GM21737 (cell line): Measurements from ENCODE around the gene SLC22A16.

ENCODE experiments used
- ATAC-seq: cut with Tn5 transposase; IDR thresholded peaks from one replicate; pipeline ENCODE4 v1.9.1; 2021; ENCODE audit warnings: mild to moderate bottlenecking, moderate library complexity; ENCODE audit not compliant: unreplicated experiment

Gene SLC22A16

DNA sequence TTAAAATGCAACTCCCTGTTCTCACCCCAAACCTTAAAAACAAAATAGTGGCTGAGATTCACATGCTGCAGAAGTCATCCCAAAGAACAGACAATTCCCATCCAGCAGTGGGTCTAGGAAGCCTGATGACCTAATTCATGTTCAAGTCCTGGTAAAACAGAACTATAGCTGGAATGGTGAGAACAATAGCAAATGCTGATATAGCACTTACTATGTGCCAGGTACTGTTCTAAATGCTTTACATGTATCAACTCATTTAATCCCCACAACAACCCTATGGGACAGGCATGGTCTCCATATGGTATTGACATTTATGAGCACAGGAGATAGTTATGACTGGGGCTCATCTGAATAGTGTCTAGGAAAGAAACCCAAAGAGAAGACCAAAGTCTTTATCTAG lies 66.6 kb downstream of the SLC22A16 start:
- no peak for ATAC-seq

DNA sequence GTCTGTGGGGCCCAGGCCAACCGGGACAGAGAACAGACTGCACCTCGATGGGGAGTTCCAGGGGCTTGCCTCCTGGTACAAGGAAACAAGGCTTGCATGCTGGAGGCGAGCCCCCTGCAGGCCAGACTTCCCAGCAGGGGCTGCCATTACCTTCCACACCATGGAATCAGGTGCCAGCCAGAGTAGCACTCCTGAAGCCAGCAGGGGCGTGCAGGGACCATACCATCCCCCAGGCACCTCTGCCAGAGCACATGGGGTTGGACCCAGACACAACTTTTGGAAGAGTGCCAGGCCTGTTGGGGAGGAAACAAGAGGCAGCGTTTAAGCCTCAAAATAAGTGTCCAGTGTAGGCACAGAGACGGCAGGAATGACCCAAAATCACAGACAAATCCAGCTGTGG lies 67.5 kb downstream of the SLC22A16 start:
- ATAC-seq, result no peak

DNA sequence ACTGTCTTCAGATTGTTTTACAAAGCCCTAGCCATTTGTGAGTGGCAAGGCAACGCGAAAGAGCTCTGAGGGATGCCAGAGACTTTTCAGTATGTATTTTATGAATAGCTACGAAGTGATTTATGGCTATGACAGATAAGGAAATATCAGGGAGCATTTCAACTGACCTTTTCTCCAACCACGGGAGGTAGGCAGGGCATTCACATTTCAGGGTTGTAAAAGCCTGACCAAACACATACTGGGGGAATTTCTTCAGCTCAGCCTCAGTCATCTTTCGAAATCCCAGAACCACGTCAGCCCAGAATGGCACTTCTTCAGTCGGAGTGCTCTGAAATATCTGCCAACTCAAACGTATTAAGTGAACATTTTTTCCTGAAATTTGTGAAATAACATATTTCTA lies 71.8 kb downstream of the SLC22A16 start:
- ATAC-seq, result no peak

DNA sequence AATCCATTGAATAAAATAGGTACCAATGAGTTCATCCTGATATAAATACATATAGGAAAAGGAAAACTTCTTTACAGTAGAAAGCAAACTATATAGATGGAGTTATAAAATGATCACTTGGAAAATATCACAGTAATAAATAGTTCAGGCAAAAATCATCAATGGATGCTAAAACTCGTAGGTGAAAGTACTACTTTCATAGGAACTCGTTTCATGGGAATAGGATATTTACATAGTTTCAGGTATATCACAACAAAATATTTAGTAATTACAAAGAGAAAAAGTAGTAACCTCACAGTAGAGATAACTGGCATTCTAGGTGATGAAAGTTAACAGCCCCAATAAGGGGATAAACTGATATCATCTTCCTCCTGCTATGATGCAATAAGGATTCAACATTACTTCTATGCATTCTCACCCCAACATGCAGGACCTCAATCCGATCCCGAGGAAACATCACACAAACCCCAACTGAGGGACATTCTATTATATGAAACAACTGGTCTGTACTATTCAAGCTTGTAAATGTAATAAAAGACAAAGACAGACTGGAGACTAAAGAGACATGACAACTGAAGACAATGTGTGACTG lies 74.7 kb downstream of the SLC22A16 start:
- no peak for ATAC-seq

DNA sequence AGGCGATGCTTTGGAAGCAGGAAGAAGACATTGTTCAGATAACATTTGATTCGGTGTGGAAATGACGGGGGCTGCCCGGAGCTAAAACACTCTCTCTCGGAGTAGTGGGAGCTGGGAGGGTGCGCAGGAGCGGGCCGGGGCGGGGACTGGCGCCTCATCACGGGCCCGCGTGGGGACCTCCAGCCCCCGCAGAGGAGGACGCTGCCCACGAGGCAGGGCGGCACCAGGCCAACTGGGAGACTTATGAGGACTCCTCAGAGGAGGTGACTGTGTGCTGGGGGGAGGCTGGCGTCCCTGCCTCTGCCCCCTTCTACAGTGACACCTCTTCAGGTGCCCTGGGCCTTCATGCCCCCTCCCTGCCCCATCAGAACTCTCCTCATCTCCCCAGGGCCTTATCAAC lies 76.2 kb downstream of the SLC22A16 start:
- no peak for ATAC-seq

DNA sequence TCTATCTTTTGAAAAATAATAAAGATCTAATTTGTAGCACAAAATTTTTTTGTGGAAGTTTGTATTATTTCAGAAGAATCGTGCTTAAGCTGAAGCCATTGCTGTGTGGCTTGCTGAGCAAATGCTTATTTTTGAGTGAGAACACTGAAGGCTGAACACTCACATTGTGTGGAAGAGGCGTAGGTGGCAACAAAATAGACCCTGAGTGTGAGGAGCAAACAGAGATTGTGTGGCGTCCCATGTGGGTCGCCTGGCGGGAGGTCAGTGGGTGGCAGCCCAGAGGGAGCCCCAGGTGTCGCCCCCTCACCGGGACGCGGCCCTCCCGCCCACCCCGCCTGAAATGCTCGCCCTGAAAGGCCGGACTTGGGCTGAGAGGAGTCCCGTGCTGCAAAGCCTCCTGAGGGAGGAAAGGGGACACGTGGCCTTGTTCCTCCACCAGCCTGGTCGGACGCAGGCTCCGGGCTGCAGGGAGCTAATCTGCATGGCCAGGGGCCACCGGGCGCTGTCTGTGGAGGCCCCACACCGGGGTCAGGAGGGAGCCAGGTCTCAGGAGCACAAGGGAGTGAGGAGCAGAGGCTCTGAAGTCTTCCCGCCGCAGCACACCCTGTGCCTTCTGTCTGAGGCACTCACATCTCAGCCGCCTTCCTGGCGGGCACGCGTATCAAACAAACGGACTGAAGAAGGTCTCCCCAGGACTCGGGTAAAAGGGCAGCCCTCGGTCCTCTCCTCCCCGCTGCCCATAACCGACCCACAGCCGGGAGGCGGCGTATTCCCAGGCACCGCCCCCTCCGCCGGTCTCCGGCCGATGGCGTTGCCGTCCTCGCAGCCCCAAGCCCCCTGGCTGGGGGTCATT lies 77.0 kb downstream of the SLC22A16 start:
- ATAC-seq, result no peak

DNA sequence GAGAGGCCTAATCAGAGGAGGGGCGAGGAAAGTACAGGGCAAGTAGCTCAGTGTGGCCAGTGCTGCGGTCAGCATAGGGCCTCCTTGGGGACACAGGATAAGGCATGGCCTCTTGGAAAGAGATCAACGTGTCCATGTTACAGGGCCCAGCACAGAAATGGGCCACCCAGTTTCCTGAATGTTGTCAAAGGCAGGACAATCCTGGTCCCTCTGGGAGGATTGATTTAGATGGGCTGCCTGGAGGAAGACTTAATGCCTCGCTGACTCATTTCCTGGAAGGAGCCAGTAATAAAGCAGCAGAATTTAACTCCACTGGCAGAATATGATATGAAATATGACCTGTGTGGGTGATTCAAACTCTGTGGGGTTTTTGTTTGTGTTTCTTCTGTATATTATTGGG lies 77.6 kb downstream of the SLC22A16 start:
- ATAC-seq, result no peak

DNA sequence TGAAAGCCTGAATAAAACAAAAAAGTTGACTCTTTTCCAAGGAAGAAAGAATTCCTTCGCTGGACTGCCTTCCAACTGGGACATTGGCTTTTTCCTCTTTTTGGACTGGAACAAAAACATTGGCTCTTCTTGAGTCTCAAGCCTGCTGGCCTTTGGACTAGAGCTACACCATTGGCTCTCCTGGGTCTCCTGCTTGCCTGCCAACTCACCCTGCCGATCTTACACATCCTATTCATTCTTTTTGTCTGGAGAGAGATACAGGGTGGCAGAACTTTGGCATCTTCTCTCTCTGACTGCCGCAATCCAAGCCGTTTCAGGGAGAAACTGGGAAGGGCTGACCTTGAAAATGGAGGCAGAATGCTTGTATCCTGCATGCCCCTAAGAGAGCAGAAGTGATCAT lies 81.2 kb downstream of the SLC22A16 start:
- no peak for ATAC-seq

DNA sequence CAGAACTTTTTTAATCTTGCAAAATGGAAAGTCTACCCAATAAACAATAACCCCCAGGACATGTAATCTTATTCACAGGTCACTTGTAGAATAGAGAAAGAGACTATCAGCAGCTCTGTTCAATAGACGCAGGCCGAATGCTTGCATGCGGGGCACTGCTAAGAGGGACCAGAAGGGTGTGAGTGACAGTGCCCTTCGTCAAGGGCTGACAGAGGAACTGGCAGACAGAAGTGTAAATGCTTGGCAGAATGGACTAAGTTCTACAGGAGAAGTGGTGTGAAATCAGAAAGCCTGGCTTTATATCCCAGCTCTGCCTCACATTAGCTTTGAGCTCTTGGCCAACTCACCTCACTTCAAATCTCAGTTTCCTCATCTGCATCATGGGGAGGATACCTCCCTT lies 82.0 kb downstream of the SLC22A16 start:
- ATAC-seq, result no peak

DNA sequence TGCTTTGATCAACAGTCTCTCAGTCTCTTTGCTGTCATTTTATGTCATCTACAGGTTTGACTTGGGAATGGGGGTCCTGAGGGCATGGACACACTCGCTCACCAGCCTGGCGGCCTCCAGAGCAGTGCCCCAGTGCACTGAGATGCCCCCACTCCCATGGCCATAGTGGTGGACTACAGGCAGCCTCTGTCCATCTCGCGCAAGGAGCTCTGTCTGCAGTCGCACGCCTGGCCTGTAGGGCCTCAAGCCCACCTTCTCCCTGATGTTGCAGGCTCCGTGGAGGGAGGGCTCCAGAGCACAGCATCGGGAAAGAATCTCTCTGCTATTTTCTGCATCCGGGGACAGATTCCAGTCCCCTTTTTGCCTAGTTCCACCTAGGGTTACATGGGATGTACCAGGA lies 83.7 kb downstream of the SLC22A16 start:
- no peak for ATAC-seq

DNA sequence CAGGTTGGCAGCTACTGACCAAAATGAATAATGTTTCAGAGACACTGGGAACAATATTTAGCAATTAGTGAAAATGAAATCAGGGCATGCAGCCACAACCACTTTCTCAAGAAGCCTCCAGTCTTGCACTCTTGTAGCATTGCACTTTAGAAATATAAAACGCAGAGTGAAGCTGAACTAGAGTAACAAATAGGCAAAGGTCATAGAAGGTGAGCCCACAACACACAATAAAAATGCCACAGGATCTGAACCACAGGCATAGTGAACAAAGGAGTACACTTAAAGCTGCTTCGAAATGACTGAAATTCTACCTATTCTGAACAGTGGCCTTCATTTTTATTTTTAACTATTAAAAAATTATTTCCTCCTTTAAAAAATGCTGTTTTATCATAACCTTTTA lies 86.0 kb downstream of the SLC22A16 start:
- ATAC-seq, result no peak

DNA sequence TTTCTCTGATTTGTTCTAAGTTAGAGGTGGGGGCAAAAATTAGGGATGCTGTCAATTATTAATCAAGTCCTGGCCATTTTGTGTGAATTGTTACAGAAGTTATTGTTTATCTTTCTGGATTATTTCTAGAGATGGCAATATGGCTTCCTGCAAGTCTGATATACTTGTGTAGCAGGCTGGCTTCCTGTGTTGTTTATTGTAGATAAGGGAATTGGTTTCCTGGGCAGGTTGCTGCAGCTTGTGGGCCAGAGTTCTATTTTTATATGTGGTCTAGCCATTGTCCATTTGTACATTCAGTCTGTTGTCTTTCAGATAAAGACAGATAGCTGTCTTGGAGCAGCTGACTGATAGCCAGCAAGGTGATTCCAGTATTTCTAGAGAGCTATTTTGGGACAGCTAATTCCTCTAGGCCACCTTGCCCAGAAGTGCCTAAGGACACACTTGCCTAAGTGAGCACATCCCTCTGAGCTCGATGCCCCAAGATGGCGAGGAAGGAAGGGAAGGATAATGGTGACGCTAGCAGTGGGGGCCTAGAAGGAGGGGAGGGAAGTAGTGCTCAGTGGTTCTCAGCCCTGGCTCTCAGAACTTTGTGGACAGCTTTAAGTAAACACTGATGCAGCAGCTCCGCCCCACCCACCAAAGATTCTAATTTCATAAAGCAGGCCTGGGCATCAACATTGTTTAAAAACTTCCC lies 86.6 kb downstream of the SLC22A16 start:
- no peak for ATAC-seq

DNA sequence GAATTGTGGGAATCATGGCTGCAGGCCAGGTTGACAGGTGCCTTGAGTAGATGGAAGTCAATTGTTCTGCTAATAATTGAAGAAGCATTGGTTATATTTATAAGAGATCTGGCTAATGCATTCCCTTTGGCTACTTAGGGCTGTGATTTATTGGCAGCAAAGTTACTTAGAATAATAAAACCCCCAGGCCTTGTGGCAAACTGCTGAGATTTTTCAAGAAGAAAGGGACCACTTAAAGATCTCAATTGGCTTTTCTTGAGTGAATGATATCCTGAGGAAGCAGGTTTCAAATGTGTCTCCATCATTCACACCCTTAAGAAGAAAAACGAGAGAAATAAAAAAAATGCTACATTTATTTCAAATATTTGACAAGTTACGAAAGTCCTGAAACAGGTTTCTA lies 88.4 kb downstream of the SLC22A16 start:
- ATAC-seq, result no peak

DNA sequence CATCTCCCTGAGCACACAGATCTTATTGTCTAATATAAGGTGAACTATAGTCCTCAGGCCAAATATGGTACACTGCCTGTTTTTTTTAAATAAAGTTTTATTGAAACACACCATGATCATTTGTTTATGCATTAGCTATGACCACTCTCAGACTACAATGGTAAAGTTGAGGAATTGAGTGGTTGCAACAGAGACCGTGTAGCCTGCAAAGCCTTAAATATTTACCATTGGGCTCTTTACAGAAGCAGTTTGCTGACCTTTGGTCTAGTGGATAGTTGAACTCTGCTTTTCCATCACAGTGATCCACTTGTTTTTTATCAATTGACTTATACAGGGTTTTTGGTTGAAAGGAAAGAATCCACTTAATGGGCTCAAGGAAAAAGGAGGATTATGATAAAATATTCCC lies 91.0 kb downstream of the SLC22A16 start:
- ATAC-seq, result no peak

DNA sequence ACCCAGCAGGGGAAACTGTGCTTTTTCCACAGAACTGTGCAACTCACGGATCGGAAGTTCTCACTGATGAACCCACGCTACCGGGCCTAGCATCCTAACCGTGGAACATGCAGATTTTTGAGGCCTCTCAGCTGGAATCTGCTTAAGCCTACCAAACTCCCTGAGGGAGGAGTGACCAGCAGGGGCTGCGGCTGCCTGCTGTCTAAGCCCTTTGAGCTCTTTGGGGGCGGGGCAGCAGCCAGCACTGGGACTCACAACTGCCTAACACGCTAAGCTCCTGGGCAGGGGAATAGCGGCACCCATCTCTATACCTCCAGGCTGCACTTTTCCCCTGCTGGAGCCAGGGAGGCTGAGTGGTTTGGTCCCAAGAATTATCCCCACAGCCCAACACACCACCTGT lies 97.9 kb downstream of the SLC22A16 start:
- ATAC-seq, result no peak
